ENCODE measurements around the gene RXRA.

RXRA gene

GRCh38 chr9:134370638-134371037 lies 44.4 kb downstream of the RXRA start:
- Histone ChIP-seq H4K20me1 (ENCODE audit: insufficient read depth, low read length) (no peaks in the 10 kb centered on the region), H3K4me2 (ENCODE audit: low read length) (no peak overlapping the region), H3K36me3 (ENCODE audit: insufficient read depth, low read length) (no peaks in the 10 kb centered on the region), H3K27ac (ENCODE audit: low read depth, low read length, poor library complexity, severe bottlenecking) (no peak overlapping the region), H3K4me3 (ENCODE audit: low read depth, low read length, poor library complexity, severe bottlenecking) (no peak overlapping the region), H3K9me2 (ENCODE audit: low read depth, low read length) (no peaks in the 10 kb centered on the region), H3K27me3 (ENCODE audit: insufficient read depth, low read length) (0 out of 2 replicates have a peak, but pooled peaks cover 7% of the 10 kb centered on the region), H2AFZ (ENCODE audit: low read length) (no peak overlapping the region), H3K9me3 (ENCODE audit: low read length) (no peaks in the 10 kb centered on the region), H3K4me1 (ENCODE audit: insufficient read depth, low read length, severe bottlenecking) (no peaks in the 10 kb centered on the region), H3K9ac (ENCODE audit: low read length) (no peak overlapping the region), H3K79me2 (ENCODE audit: insufficient read depth, low read length) (no peaks in the 10 kb centered on the region), H3F3A (ENCODE audit: insufficient read depth, low read length) (no peaks in the 10 kb centered on the region)
- TF ChIP-seq CTCF (IDR thresholded peaks at IDR 0.05; ENCODE audit: low read length) (no peak), EZH2 (IDR thresholded peaks at IDR 0.05; ENCODE audit: borderline replicate concordance, low read length) (no peak)

- H3K4me1 ChIP-seq (ENCODE audit: insufficient read depth, low read length, severe bottlenecking): no peaks in the 10 kb centered on the region
- no peak overlapping the region for H3K9ac ChIP-seq (ENCODE audit: low read length)
- H3K36me3 ChIP-seq (ENCODE audit: insufficient read depth, low read length): no peaks in the 10 kb centered on the region
- H4K20me1 ChIP-seq (ENCODE audit: insufficient read depth, low read length): no peaks in the 10 kb centered on the region
- no peak overlapping the region for H3K4me2 ChIP-seq (ENCODE audit: low read length)
- no peaks in the 10 kb centered on the region for H3K79me2 ChIP-seq (ENCODE audit: insufficient read depth, low read length)
- no peaks in the 10 kb centered on the region for H3K9me3 ChIP-seq (ENCODE audit: low read length)
- no peak overlapping the region for H2AFZ ChIP-seq (ENCODE audit: low read length)
- H3K27ac ChIP-seq (ENCODE audit: low read depth, low read length, poor library complexity, severe bottlenecking): no peak overlapping the region
- no peaks in the 10 kb centered on the region for H3K9me2 ChIP-seq (ENCODE audit: low read depth, low read length)
- TF ChIP-seq EZH2 (IDR thresholded peaks at IDR 0.05; ENCODE audit: borderline replicate concordance, low read length) (no peak), CTCF (IDR thresholded peaks at IDR 0.05; ENCODE audit: low read length) (no peak)
- no peaks in the 10 kb centered on the region for H3F3A ChIP-seq (ENCODE audit: insufficient read depth, low read length)
- H3K27me3 ChIP-seq (ENCODE audit: insufficient read depth, low read length): 0 out of 2 replicates have a peak, but pooled peaks cover 7% of the 10 kb centered on the region
- no peak overlapping the region for H3K4me3 ChIP-seq (ENCODE audit: low read depth, low read length, poor library complexity, severe bottlenecking)
Observed at GRCh38 chr9:134371731-134372130, 45.5 kb downstream of the RXRA start.

- Histone ChIP-seq H3K4me3 (ENCODE audit: low read depth, low read length, poor library complexity, severe bottlenecking) (no peak overlapping the region), H4K20me1 (ENCODE audit: insufficient read depth, low read length) (no peaks in the 10 kb centered on the region), H3F3A (ENCODE audit: insufficient read depth, low read length) (no peaks in the 10 kb centered on the region), H3K36me3 (ENCODE audit: insufficient read depth, low read length) (no peaks in the 10 kb centered on the region), H3K27ac (ENCODE audit: low read depth, low read length, poor library complexity, severe bottlenecking) (no peak overlapping the region), H3K79me2 (ENCODE audit: insufficient read depth, low read length) (no peaks in the 10 kb centered on the region), H2AFZ (ENCODE audit: low read length) (no peak overlapping the region), H3K9me3 (ENCODE audit: low read length) (no peaks in the 10 kb centered on the region), H3K4me2 (ENCODE audit: low read length) (no peak overlapping the region), H3K9me2 (ENCODE audit: low read depth, low read length) (no peaks in the 10 kb centered on the region), H3K4me1 (ENCODE audit: insufficient read depth, low read length, severe bottlenecking) (no peaks in the 10 kb centered on the region), H3K9ac (ENCODE audit: low read length) (no peak overlapping the region), H3K27me3 (ENCODE audit: insufficient read depth, low read length) (0 out of 2 replicates have a peak, but pooled peaks cover 10% of the 10 kb centered on the region)
- TF ChIP-seq EZH2 (IDR thresholded peaks at IDR 0.05; ENCODE audit: borderline replicate concordance, low read length) (no peak), CTCF (IDR thresholded peaks at IDR 0.05; ENCODE audit: low read length) (no peak)
Observed at GRCh38 chr9:134372581-134373267, 46.5 kb downstream of the RXRA start.
